CD14-positive monocyte (primary cell): ENCODE results near the gene SYNDIG1. TPM values are rescaled to one million over a fixed set of nuclear protein-coding genes. Genes with fewer than 3 reads are reported as not detected.

Experiments used
- DNase-seq, 3 donors: peaks; one replicate each; pipeline ENCODE4 v3.0.0-alpha.2; 2011 to 2022
- H2AFZ ChIP-seq: 2 replicates; pipeline ENCODE4 v1.6.0; 2012; ENCODE audit warnings: mild to moderate bottlenecking, low read depth, low read length, inconsistent platforms; ENCODE audit not compliant: insufficient read depth, poor library complexity, severe bottlenecking
- H3K27ac ChIP-seq, 2 donors: 1 replicate in 1 of 2; 2 replicates in 1 of 2; pipeline ENCODE4 v1.5.1; 2012 to 2013; ENCODE audit warnings: low read length in 2 of 2, control low read depth in 1 of 2, inconsistent platforms in 1 of 2, low read depth in 1 of 2, mild to moderate bottlenecking in 1 of 2
- H3K27me3 ChIP-seq, 2 donors: one replicate each; pipeline versions ENCODE4 v1.6.0 to v1.6.1; 2011 to 2013; ENCODE audit warnings: low read length in 2 of 2; ENCODE audit not compliant: control insufficient read depth in 2 of 2, insufficient read depth in 2 of 2
- H3K36me3 ChIP-seq, 2 donors: replicated peaks in 1 of 2; 1 replicate in 1 of 2; 2 replicates in 1 of 2; pipeline versions ENCODE4 v1.5.1 to v1.6.1; 2012 to 2013; ENCODE audit warnings: low read length in 2 of 2, control low read depth in 1 of 2, inconsistent platforms in 1 of 2, mild to moderate bottlenecking in 1 of 2; ENCODE audit not compliant: insufficient read depth in 2 of 2, control insufficient read depth in 1 of 2
- H3K4me1 ChIP-seq, 2 donors: 1 replicate in 1 of 2; 2 replicates in 1 of 2; pipeline versions ENCODE4 v1.5.1 to v1.6.1; 2012 to 2013; ENCODE audit warnings: low read length in 2 of 2, control low read depth in 1 of 2, inconsistent platforms in 1 of 2, mild to moderate bottlenecking in 1 of 2, moderate library complexity in 1 of 2; ENCODE audit not compliant: insufficient read depth in 2 of 2, control insufficient read depth in 1 of 2
- H3K4me2 ChIP-seq: replicated peaks from 2 replicates; pipeline ENCODE3; 2012; ENCODE audit warnings: low read length, moderate library complexity, mild to moderate bottlenecking; ENCODE audit not compliant: poor library complexity, severe bottlenecking; ENCODE audit errors: extremely low read depth
- H3K4me3 ChIP-seq, 3 experiments: fragments of 200-600 bp in 1 of 3; sonication (generic) in 1 of 3; replicated peaks in 1 of 3; 1 replicate in 2 of 3; 2 replicates in 1 of 3; pipeline ENCODE4 v1.5.1; 2011 to 2013; ENCODE audit warnings: low read length in 3 of 3, mild to moderate bottlenecking in 3 of 3, control low read depth in 2 of 3, low read depth in 2 of 3, inconsistent platforms in 1 of 3, moderate library complexity in 1 of 3
- H3K79me2 ChIP-seq: 2 replicates; pipeline ENCODE4 v1.6.0; 2012; ENCODE audit warnings: mild to moderate bottlenecking, control low read depth, inconsistent platforms, low read length, moderate library complexity; ENCODE audit not compliant: insufficient read depth
- H3K9ac ChIP-seq: 2 replicates; pipeline ENCODE4 v1.6.0; 2017; ENCODE audit warnings: low read length, mild to moderate bottlenecking; ENCODE audit not compliant: insufficient read depth, poor library complexity, severe bottlenecking
- H3K9me3 ChIP-seq, 2 donors: replicated peaks in 1 of 2; 1 replicate in 1 of 2; 2 replicates in 1 of 2; pipeline versions ENCODE4 v1.5.1 to v1.6.1; 2012 to 2013; ENCODE audit warnings: low read length in 2 of 2, control low read depth in 1 of 2; ENCODE audit not compliant: control insufficient read depth in 1 of 2, insufficient read depth in 1 of 2
- H4K20me1 ChIP-seq: 2 replicates; pipeline ENCODE4 v1.6.0; 2012; ENCODE audit warnings: mild to moderate bottlenecking, low read length, control low read depth, moderate library complexity; ENCODE audit not compliant: insufficient read depth
- H3K27ac Mint-ChIP-seq, 7 donors: one replicate each; pipeline ENCODE4 v1.8.0; 2020; ENCODE audit warnings: mild to moderate bottlenecking in 7 of 7, mixed read lengths in 7 of 7, moderate library complexity in 6 of 7, inconsistent platforms in 2 of 7
- H3K27me3 Mint-ChIP-seq, 3 donors: one replicate each; pipeline ENCODE4 v1.8.0; 2021 to 2022; ENCODE audit warnings: low read depth in 3 of 3, mild to moderate bottlenecking in 3 of 3, mixed read lengths in 3 of 3, moderate library complexity in 3 of 3, inconsistent platforms in 1 of 3
- H3K36me3 Mint-ChIP-seq, 2 donors: one replicate each; pipeline ENCODE4 v1.8.0; 2020; ENCODE audit warnings: mixed read lengths in 2 of 2, inconsistent platforms in 1 of 2, mild to moderate bottlenecking in 1 of 2
- H3K4me1 Mint-ChIP-seq: one replicate; pipeline ENCODE4 v1.8.0; 2020; ENCODE audit warnings: mild to moderate bottlenecking, mixed read lengths
- H3K4me3 Mint-ChIP-seq, 2 donors: one replicate each; pipeline ENCODE4 v1.8.0; 2020; ENCODE audit warnings: mild to moderate bottlenecking in 2 of 2, mixed read lengths in 2 of 2, moderate library complexity in 1 of 2
- H3K9me3 Mint-ChIP-seq, 7 donors: one replicate each; pipeline ENCODE4 v1.8.0; 2020 to 2022; ENCODE audit warnings: mixed read lengths in 7 of 7, mild to moderate bottlenecking in 6 of 7, moderate library complexity in 6 of 7, inconsistent platforms in 2 of 7
- WGBS: methylation state at CpG from one replicate; pipeline ENCODE4 v1.1.5; 2013; ENCODE audit warnings: missing lambda C conversion rate; ENCODE audit not compliant: insufficient coverage; 5-methylcytosine and 5-hydroxymethylcytosine counted together
- intact Hi-C, 2 donors: fragments of 100-400 bp; cut with micrococcal nuclease; formaldehyde crosslinking; loops; one replicate each; pipeline versions ENCODE4 v1.15.0 to v1.15.1; 2023
- polyA plus RNA-seq, 3 donors: library from polyadenylated mRNA; depleted of rRNA in 1 of 3; unstranded in 2 of 3; stranded (reverse) in 1 of 3; fragments of 300-500 nt in 2 of 3; fragments of >200 nt in 1 of 3; fragmentation: Illumina TruSeq in 2 of 3; gene quantifications; 1 replicate in 2 of 3; 2 replicates in 1 of 3; pipeline ENCODE4 v1.2.3, GENCODE V29; 2012 to 2021
- TF ChIP-seq, protein P1 (sequence below): fragments of 200-600 bp; IDR thresholded peaks from one replicate; pipeline ENCODE4 v1.8.0; 2022; ENCODE audit warnings: antibody characterized with exemption, mild to moderate bottlenecking

Gene SYNDIG1
- polyA plus RNA-seq, 3 donors: not detected

DNA sequence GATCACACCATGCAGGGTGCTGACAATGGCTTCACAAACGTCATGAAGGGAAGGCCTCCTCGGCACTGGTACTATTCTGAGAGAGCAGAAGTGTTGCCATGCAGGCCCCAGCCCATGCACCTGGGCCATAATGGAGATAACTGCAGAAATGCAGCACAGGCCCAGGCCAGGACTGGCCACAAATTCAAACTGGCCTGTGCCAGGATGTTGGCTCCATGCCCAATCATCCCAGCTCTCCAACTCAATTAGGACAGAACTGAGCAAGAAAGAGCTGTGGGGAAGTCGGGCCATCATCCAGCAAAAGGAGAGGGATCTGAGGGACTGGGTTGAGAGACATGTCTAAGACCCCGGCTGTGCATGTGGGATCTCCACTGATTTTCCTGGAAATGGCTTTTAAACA is 48.9 kb upstream of the SYNDIG1 start:
- no peak overlapping the region for H3K27ac ChIP-seq
- Mint-ChIP-seq H3K4me3 (no peak overlapping the region), H3K27ac (no peak overlapping the region), H3K27me3 (peaks cover 0 to 2% (median 0%) of the 10 kb centered on the region in 3 donors), H3K4me1 (no peaks in the 10 kb centered on the region), H3K9me3 (peaks cover 8 to 18% (median 13%) of the 10 kb centered on the region in 7 donors), H3K36me3 (no peaks in the 10 kb centered on the region)
- no peaks in the 10 kb centered on the region for H3K27me3 ChIP-seq
- no peaks in the 10 kb centered on the region for H3K4me1 ChIP-seq
- 88% methylated on average over 4 of the region's 4 CpGs for WGBS
- no peak overlapping the region for H3K9ac ChIP-seq
- TF ChIP-seq, protein P1, sequence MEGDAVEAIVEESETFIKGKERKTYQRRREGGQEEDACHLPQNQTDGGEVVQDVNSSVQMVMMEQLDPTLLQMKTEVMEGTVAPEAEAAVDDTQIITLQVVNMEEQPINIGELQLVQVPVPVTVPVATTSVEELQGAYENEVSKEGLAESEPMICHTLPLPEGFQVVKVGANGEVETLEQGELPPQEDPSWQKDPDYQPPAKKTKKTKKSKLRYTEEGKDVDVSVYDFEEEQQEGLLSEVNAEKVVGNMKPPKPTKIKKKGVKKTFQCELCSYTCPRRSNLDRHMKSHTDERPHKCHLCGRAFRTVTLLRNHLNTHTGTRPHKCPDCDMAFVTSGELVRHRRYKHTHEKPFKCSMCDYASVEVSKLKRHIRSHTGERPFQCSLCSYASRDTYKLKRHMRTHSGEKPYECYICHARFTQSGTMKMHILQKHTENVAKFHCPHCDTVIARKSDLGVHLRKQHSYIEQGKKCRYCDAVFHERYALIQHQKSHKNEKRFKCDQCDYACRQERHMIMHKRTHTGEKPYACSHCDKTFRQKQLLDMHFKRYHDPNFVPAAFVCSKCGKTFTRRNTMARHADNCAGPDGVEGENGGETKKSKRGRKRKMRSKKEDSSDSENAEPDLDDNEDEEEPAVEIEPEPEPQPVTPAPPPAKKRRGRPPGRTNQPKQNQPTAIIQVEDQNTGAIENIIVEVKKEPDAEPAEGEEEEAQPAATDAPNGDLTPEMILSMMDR: no peak
- intact Hi-C loops: no loop called here
- no peak for DNase-seq
- no peak overlapping the region for H2AFZ ChIP-seq
- H3K36me3 ChIP-seq: no peaks in the 10 kb centered on the region
- H3K4me3 ChIP-seq: no peak overlapping the region
- H4K20me1 ChIP-seq: no peaks in the 10 kb centered on the region
- no peaks in the 10 kb centered on the region for H3K79me2 ChIP-seq
- no peak overlapping the region for H3K4me2 ChIP-seq
- peaks cover 15 to 16% of the 10 kb centered on the region in 2 donors for H3K9me3 ChIP-seq

DNA sequence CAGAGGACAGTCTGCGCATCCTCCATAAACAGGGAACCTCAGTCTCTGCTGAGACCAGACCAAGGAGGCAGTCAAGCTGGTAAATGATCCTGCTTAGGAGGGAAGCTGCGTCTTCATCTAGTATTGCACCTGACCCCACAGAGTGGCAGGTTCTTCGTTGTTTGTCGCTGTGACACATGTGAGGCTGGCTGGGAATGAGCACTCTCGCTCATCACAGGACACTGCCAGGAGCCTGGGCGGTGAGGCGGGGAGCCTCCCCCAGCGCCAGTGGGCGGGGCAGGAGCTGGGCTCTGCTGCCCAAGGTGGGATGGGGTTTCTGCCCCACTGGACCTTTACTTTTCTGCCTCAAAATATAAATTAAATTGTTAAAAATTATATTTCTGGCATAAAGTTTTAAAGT is 48.4 kb upstream of the SYNDIG1 start:
- no peaks in the 10 kb centered on the region for H3K27me3 ChIP-seq
- no peaks in the 10 kb centered on the region for H3K4me1 Mint-ChIP-seq
- intact Hi-C loops: no loop called here
- no peak overlapping the region for H3K27ac Mint-ChIP-seq
- H3K36me3 ChIP-seq: no peaks in the 10 kb centered on the region
- no peak overlapping the region for H3K4me2 ChIP-seq
- H3K27ac ChIP-seq: no peak overlapping the region
- no peak overlapping the region for H3K4me3 ChIP-seq
- no peaks in the 10 kb centered on the region for H4K20me1 ChIP-seq
- no peak overlapping the region for H2AFZ ChIP-seq
- 90% methylated on average over 4 of the region's 9 CpGs for WGBS
- H3K9ac ChIP-seq: no peak overlapping the region
- no peak for DNase-seq
- peaks cover 10 to 11% of the 10 kb centered on the region in 2 donors for H3K9me3 ChIP-seq
- H3K79me2 ChIP-seq: no peaks in the 10 kb centered on the region
- no peak overlapping the region for H3K4me3 Mint-ChIP-seq
- peaks cover 0 to 2% (median 0%) of the 10 kb centered on the region in 3 donors for H3K27me3 Mint-ChIP-seq
- H3K36me3 Mint-ChIP-seq: no peaks in the 10 kb centered on the region
- TF ChIP-seq, protein P1: no peak
- peaks cover 3 to 13% (median 8%) of the 10 kb centered on the region in 7 donors for H3K9me3 Mint-ChIP-seq
- no peaks in the 10 kb centered on the region for H3K4me1 ChIP-seq
